Kidney capillary endothelial cell (primary cell): ENCODE data around the gene NR4A1.

Experiments
- DNase-seq: peaks from one replicate; pipeline ENCODE4 v3.0.0-alpha.2; 2018; ENCODE audit warnings: low spot score

NR4A1 gene

DNA sequence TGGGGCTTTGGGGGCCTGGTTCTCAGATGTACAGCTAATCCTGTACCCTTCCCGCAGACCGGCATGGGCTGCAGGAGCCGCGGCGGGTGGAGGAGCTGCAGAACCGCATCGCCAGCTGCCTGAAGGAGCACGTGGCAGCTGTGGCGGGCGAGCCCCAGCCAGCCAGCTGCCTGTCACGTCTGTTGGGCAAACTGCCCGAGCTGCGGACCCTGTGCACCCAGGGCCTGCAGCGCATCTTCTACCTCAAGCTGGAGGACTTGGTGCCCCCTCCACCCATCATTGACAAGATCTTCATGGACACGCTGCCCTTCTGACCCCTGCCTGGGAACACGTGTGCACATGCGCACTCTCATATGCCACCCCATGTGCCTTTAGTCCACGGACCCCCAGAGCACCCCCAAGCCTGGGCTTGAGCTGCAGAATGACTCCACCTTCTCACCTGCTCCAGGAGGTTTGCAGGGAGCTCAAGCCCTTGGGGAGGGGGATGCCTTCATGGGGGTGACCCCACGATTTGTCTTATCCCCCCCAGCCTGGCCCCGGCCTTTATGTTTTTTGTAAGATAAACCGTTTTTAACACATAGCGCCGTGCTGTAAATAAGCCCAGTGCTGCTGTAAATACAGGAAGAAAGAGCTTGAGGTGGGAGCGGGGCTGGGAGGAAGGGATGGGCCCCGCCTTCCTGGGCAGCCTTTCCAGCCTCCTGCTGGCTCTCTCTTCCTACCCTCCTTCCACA lies 7.6 kb downstream of the NR4A1 start:
- DNase-seq: no peak

GRCh38 chr12:52059582-52060497 lies 8.6 kb downstream of the NR4A1 start:
- DNase-seq: no peak

- DNase-seq: no peak
These were observed 9.4 kb downstream of the NR4A1 start for GRCh38 chr12:52060498-52061177.

- no peak for DNase-seq
These were observed 10.4 kb downstream of the NR4A1 start for GRCh38 chr12:52061470-52062166.

DNA sequence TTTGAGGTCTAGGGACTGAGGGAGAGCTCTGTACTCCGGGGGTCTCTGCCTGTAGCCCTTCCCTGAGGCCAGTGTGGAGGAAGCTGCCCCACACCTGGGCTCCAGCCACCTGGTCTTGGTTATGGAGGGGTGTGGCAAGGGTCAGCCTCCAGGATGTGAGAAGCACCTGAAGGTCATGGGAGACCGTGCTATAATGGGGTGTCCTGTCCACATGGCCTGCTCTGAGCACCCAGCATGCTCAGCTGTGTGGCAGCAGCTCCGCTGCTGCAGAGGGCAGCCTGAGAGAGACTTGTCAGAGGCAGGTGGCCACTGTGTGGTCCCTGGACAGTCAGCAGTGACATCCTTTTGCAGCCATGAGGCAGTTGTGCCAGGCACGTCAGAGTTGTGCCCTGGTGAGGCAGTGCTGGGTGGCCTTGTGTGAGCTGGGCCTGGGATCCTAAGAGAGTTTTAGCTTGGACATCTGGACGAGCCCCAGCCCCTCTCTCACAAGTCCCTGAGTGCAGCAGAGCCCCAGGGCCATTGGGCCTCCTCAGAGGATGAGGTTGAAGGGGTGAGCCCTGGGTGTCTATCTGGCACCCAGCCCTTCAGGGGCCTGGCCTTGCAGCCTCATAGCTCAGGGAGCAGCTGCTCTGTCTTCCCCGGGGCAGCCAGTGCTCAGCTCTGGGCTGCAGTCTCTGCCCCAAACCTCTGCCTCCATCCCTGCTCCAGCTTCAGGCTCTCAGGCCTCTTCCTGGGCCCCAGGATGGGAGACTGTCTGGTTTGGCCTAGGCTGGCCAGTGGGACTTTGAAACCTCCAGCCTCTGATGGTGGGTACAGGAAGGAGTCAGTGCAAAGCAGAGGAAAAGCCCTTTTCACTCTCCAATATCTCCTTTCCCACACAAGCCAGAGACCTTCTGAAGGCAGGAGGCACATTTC lies 11.2 kb downstream of the NR4A1 start:
- DNase-seq: no peak

DNA sequence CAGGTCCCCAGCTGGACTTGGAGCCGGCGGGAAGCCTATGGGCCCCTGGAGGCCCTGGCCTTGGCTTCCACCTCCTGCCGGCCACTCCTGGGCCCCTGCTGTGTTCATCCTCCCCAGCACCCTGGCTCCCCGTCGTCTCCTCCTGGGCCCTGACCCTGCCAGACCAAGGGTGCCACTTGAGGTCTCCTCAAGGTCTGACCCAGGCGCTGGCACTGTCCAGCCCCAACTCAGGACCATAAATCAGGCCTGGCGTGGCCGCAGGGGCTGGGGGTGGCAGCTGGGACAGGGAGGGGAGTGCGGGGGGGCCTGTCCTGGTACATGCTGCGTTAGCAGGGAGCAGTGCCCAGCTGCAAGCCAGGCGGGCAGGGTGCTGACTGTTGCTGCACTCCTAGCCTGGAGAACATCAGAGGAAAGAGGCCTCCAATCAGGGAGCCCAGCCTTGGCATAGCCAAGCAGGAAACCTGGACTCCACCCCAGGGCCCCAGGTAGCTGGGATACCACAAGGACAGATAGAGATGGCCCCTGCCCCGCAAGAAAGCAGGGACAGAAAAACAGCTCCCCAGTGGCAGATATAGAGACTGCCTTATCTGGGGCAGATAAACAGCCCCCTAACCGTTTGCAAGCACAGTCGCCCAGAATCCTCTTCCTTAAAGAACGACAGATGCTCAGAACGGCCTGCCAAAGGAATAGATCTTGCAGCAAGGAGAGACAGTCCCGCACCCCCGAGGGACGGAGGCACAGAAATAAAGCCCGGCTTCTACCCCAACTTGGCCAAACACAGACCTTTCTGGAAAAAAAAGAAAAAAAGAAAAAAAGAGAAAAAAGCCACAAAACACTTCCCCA lies 12.1 kb downstream of the NR4A1 start:
- DNase-seq: no peak

DNA sequence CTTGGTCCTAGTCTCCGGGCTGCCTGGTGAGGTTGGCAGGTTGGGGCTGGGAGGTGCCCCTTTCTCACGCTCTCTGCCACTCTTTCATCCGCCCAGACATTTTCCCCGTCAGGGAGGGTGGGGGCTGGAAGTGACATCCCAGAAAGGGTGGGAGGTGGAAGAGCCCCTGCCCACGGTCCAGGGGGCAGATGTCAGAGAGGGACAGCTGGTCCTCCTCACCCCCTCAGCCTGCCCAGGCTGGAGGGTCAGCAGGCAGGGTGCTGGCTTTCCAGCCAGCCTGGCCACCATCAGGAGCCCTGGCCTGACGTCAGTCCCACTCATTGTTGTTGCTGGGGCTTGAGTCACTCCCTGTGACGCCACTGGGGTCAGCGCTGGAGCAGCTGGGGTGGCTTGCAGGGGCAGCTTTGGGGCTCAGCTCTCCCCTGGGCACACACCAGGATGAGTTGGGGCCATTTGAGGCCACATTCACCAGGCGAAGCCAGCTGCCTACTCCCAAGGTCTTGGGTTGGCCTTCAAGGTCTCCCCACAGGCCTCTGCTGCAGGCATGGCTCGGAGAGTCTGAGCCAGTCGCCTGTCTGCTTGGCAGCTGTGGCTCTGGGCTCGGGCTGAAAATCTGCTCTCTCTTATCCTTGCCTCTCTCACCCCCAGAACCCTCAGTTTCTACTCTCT lies 12.9 kb downstream of the NR4A1 start:
- DNase-seq: no peak

DNA sequence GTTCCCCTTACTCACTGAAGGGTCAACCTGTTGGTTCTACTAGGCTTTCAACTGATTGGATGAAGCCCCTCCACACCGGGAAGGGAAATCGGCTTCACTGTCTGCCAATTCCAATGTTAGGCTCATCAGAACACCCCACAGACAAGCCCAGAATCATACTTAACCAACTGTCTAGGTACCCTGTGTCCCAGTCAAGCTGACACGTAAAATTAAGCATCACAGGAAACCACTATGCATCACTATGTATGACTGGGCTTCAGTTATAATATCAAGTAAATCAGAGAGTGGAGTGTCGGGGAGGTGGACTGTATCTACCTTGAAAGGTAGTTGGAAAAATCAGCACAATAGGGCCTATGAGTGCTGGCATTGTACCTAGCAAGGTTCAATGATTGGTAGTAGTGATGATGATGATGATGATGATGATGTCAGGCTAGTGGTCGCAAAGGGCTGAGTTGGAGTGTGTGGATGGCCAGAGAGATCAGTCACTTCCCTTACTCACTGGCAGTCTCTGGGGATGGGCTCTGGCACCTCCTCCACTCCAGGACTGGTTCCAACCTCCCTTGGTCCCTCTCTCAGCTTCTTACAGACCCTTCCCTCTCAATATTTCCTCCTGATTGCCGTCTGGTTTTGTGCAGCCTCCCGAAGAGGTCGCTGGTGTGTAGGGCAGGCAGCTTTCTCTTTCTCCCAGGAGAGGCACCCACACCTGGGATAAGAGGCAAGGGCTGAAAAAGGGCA lies 15.3 kb downstream of the NR4A1 start:
- no peak for DNase-seq

DNA sequence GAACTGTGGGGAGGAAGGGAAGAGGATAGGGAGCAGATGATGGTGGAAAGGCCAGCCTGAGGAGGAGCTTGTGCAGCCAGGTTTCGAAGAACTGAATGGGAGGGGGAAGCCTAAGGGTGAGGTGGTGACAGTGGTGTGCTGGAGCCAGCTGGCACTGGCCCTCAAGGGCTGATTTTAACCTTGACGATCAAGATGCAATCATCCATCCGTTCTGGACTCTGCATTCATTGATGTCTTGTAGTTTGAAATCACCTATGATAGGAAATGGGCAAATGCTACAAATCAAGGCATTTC lies 15.8 kb downstream of the NR4A1 start:
- DNase-seq: no peak

DNA sequence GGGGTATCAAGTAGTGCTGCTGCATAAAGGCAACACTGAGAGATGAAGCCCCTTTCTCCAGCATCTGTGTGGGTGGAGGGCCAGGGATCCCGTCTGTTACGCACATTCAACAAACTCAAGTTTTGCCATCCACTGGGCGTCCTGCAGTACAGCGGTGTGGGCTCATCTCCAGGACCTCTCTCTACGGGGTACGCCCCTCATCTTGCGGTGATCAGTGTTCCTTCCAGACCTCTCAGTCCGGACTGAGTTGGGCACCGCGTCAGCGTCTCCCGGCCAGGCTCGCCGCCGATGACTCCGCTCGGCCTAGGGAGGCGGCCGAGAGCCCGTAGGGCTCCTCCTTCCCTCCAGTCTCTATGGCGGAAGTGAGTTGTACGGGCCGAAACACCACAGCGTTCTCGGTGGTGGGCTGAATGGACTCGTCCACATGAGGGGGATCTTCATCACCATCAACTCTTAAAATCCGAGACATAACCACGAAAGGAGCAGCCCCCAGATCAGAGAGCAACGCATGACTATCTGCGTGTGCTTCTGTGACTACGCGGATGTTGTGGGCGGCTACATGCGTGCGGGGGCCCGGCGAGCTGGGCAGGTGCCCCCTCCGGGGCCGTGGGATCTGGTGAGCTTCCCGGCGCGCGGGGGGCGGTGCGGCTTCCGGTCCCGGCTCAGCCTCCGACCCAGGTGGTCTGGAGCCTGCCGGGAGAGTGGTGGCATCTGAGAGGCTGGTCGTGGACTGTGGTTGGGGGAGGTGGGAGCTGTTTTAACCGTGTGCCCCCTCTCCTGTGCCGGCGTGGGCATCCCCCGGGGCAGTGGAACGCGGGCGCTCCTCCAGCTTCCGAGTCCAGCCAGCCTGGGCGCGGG lies 18.3 kb downstream of the NR4A1 start, which contains the start of gene ATG101:
Gene ATG101, plus strand, starts transcription at position 652 of the 858 bp plus-strand sequence. CDS start 3,673 bp downstream, outside the sequence.
- DNase-seq: peak; percentile 97

- DNase-seq: no peak
These were observed 19.1 kb downstream of the NR4A1 start for GRCh38 chr12:52070185-52070925.

DNA sequence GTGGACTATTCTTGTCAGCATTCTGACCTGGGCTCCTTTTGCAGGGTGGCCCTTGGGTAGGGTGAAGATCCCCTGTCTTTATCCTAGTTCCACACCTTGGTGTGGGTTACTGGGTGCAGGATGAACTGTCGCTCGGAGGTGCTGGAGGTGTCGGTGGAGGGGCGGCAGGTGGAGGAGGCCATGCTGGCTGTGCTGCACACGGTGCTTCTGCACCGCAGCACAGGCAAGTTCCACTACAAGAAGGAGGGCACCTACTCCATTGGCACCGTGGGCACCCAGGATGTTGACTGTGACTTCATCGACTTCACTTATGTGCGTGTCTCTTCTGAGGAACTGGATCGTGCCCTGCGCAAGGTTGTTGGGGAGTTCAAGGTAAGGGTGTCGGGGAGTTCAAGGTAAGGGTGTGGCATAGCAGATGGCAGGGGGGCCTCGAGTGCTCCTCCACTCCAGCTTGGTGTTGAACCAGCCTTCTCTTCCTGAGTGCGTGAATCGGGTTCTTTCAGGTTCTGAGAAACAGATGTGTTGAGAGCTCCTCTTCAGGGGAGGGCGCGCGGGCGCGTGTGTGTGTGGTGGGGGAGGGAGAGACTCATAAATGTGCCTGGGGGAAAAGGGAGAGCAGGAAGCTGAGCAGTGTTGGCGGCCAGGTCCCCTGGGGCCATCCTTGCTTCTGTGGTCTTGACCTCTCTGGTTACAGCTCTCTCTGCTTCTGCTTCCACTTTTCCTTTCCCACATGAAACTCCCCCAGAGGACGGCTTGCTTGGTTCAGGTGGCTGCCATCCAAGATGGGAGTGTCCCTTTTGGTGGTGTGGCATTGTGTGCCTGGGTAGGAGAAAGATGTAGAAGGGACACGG lies 22.5 kb downstream of the NR4A1 start:
- no peak for DNase-seq

DNA sequence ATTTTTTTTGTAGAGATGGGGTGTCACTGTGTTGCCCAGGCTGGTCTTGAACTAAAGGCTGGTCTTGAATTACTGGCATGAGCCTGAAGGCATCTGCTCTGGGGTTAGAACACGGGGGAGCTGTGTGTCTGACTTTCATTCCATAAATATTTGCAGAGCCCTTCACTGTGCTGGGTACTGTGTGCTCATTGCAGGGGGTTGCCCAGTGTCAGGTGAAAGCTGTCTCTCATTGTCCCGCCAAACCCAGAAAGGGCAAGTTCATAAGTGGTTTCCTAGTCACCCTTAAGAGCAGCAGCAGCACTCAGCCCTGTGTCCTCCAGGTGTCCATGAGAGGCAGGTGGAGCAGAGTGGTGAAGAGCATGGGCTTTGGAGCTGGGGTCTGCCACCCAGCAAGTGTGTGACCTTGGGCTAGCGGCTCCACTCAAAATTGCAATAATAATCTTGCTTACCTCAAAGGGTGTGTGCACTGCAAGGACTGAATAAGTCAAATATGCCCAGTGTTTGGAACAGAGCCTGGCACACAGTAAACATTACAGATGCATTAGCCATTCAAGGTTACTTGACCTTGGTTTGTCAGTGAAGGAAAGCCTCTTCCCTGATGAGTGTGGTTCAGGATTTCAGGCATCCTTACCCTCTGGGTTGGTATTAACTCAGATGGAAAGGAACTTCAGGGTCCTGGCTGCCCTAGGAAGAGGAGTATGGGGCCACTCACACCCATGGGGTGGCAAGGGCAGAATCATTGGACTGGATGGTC lies 23.9 kb downstream of the NR4A1 start:
- no peak for DNase-seq

DNA sequence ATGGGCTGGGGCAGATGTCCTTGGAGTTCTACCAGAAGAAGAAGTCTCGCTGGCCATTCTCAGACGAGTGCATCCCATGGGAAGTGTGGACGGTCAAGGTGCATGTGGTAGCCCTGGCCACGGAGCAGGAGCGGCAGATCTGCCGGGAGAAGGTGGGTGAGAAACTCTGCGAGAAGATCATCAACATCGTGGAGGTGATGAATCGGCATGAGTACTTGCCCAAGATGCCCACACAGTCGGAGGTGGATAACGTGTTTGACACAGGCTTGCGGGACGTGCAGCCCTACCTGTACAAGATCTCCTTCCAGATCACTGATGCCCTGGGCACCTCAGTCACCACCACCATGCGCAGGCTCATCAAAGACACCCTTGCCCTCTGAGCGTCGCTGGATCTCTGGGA lies 25.6 kb downstream of the NR4A1 start:
- DNase-seq: no peak

GRCh38 chr12:52078276-52078675 lies 27.0 kb downstream of the NR4A1 start:
- DNase-seq: no peak
